Measurements from ENCODE around the gene SCN3B. TPM values are rescaled to one million over a fixed set of nuclear protein-coding genes. Genes with fewer than 3 reads are reported as not detected.

SCN3B gene
- total RNA-seq, 1 donor from 2014 or later, result 34.1 TPM

- Mint-ChIP-seq H3K27ac (ENCODE audit: unreplicated experiment) (no peak overlapping the region), H3K4me3 (ENCODE audit: unreplicated experiment) (no peak overlapping the region)
Observed at GRCh38 chr11:123684601-123685000, 30.2 kb upstream of the SCN3B start.

GRCh38 chr11:123683428-123684170, 29.2 kb upstream of the SCN3B start:
- Mint-ChIP-seq H3K4me1 (ENCODE audit: unreplicated experiment) (no peaks in the 10 kb centered on the region), H3K27me3 (ENCODE audit: unreplicated experiment) (no peaks in the 10 kb centered on the region), H3K36me3 (ENCODE audit: low read depth, unreplicated experiment) (no peaks in the 10 kb centered on the region), H3K4me3 (ENCODE audit: unreplicated experiment) (no peak overlapping the region), H3K9me3 (ENCODE audit: unreplicated experiment) (no peaks in the 10 kb centered on the region), H3K27ac (ENCODE audit: unreplicated experiment) (no peak overlapping the region)
- no peak for DNase-seq (ENCODE audit: low spot score)
- no peak for TF ChIP-seq CTCF (IDR thresholded peaks at IDR 0.05; ENCODE audit: unreplicated experiment)

More at GRCh38 chr11:123684601-123685000, 30.2 kb upstream of the SCN3B start:
- no peaks in the 10 kb centered on the region for H3K27me3 Mint-ChIP-seq (ENCODE audit: unreplicated experiment)
- no peak for DNase-seq (ENCODE audit: low spot score)
- H3K9me3 Mint-ChIP-seq (ENCODE audit: unreplicated experiment), result no peaks in the 10 kb centered on the region
- no peaks in the 10 kb centered on the region for H3K4me1 Mint-ChIP-seq (ENCODE audit: unreplicated experiment)
- TF ChIP-seq CTCF (IDR thresholded peaks at IDR 0.05; ENCODE audit: unreplicated experiment), result no peak
- H3K36me3 Mint-ChIP-seq (ENCODE audit: low read depth, unreplicated experiment), result no peaks in the 10 kb centered on the region

- Mint-ChIP-seq H3K36me3 (ENCODE audit: low read depth, unreplicated experiment) (no peaks in the 10 kb centered on the region), H3K4me1 (ENCODE audit: unreplicated experiment) (peaks cover 2% of the 10 kb centered on the region), H3K27me3 (ENCODE audit: unreplicated experiment) (no peaks in the 10 kb centered on the region), H3K9me3 (ENCODE audit: unreplicated experiment) (no peaks in the 10 kb centered on the region), H3K27ac (ENCODE audit: unreplicated experiment) (no peak overlapping the region), H3K4me3 (ENCODE audit: unreplicated experiment) (no peak overlapping the region)
- TF ChIP-seq CTCF (IDR thresholded peaks at IDR 0.05; ENCODE audit: unreplicated experiment), result no peak
- DNase-seq (ENCODE audit: low spot score), result no peak
Observed at GRCh38 chr11:123682696-123683410, 28.4 kb upstream of the SCN3B start.

GRCh38 chr11:123681030-123681429, 26.6 kb upstream of the SCN3B start:
- no peak overlapping the region for H3K4me3 Mint-ChIP-seq (ENCODE audit: unreplicated experiment)
- no peaks in the 10 kb centered on the region for H3K9me3 Mint-ChIP-seq (ENCODE audit: unreplicated experiment)
- no peak for DNase-seq (ENCODE audit: low spot score)
- H3K27me3 Mint-ChIP-seq (ENCODE audit: unreplicated experiment), result no peaks in the 10 kb centered on the region
- H3K36me3 Mint-ChIP-seq (ENCODE audit: low read depth, unreplicated experiment), result no peaks in the 10 kb centered on the region
- peaks cover 2% of the 10 kb centered on the region for H3K4me1 Mint-ChIP-seq (ENCODE audit: unreplicated experiment)
- no peak overlapping the region for H3K27ac Mint-ChIP-seq (ENCODE audit: unreplicated experiment)
- no peak for TF ChIP-seq CTCF (IDR thresholded peaks at IDR 0.05; ENCODE audit: unreplicated experiment)

GRCh38 chr11:123678246-123678645, 23.8 kb upstream of the SCN3B start:
- H3K27ac Mint-ChIP-seq (ENCODE audit: unreplicated experiment), result no peak overlapping the region
- no peak for TF ChIP-seq CTCF (IDR thresholded peaks at IDR 0.05; ENCODE audit: unreplicated experiment)
- no peaks in the 10 kb centered on the region for H3K9me3 Mint-ChIP-seq (ENCODE audit: unreplicated experiment)
- no peaks in the 10 kb centered on the region for H3K27me3 Mint-ChIP-seq (ENCODE audit: unreplicated experiment)
- no peak for DNase-seq (ENCODE audit: low spot score)
- peaks cover 2% of the 10 kb centered on the region for H3K4me1 Mint-ChIP-seq (ENCODE audit: unreplicated experiment)
- H3K36me3 Mint-ChIP-seq (ENCODE audit: low read depth, unreplicated experiment), result no peaks in the 10 kb centered on the region
- H3K4me3 Mint-ChIP-seq (ENCODE audit: unreplicated experiment), result no peak overlapping the region

Measured in endothelial cell (in vitro differentiated cells).